ENCODE data around the gene RNF166.
A peak's percentile ranks its signal among the peaks of the same experiment; 100 is the strongest.

The RNF166 gene

DNA sequence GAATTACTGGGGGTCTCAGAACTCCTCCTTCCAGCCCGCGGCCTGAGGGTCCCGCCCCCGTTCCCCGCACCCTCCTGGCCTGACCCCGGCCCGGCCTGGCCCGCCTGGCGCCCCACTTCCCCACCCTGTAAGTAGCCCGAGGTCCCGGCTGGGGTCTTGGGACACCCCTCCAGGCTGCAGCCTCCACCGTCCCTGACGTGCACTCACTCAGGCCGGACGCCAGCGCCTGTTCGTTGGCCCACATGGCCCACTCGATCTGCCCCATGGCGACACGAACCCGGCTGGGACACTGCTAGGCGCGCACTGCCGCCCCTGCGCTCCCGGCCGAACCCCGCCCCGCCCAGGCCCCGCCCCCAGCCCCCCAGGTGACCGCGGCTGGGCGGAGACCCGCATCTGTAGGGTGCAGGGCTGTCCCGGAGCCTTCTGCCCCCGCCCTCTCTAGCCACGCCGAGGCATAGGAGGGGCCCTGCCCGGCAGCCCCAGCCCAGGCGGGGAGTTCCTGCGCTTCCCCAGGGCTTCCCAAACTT is 55.4 kb downstream of the RNF166 start, which contains the start of gene CYBA:
Gene CYBA (minus strand): TSS at position 305 of the 527 bp plus-strand sequence. CDS start 40 bp downstream, at position 265.
- DNase-seq, result peak; percentile 71

DNA sequence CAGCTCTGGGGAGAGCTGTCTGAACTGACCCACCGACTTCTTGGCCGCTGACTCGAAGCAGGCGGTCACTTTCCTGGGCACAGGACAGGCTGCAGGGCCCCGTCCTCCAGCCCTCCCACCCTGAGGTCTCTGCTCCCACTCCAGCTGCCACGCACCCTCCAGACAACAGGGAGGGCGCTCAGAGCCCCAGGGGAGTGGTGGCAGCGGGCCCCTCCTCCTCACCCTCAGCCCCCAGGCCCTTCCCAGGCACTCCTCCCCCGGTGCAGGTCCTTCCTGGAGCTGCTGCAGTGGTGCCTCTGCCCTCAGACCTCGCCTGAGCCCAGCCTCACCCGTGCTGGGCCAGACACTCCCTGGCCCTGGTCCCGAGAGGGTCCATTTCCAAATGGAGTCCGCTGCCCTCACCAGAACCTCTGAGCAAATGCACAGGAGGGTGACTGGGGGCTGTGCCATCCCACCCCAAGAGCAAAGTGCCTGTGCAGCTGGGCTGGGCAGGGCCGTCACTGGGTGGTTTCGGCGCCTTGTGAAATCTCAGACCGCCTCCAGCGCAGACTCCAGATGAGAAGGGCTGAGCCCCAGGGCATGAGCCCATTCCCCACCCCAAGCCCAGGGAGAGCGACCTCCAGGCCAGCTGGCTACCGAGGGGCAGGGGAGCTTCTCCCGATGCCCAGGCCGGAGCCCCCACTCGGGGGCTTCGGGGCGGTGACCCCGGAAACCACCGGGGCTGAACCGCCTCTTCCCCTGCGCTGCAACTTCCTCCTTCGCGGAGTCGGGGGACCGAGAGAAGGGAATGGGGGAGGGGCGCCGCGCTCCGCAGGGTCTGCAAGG is 56.1 kb downstream of the RNF166 start:
- no peak for DNase-seq

- DNase-seq, result no peak
Observed at GRCh38 chr16:88649195-88649923, 56.8 kb downstream of the RNF166 start.

GRCh38 chr16:88647178-88648070 is 58.8 kb downstream of the RNF166 start:
- DNase-seq, result no peak
